CD1c-positive myeloid dendritic cell (primary cell): ENCODE results near the gene RAD23A.
"Not testable (repeated sequence)": the region's sequence is repeated elsewhere in the genome, so short reads cannot be mapped to it uniquely, and the experiment has no call there.

Experiments used
- DNase-seq: peaks from one replicate; pipeline ENCODE4 v3.0.0-alpha.2; 2016; ENCODE audit errors: extremely low spot score

RAD23A gene

GRCh38 chr19:12937927-12938778 lies 7.5 kb upstream of the RAD23A start, which contains the start of gene CALR:
CALR (plus strand) TSS chr19:12938609; CDS start chr19:12938680, 71 bp downstream.
- peak; percentile 100 for DNase-seq

- peak; percentile 57 for DNase-seq
Observed at GRCh38 chr19:12938779-12939601, 6.7 kb upstream of the RAD23A start.

GRCh38 chr19:12939975-12940423 lies 5.7 kb upstream of the RAD23A start:
- DNase-seq, result no peak

- DNase-seq, result no peak
Observed at GRCh38 chr19:12940897-12941296, 4.8 kb upstream of the RAD23A start.

GRCh38 chr19:12943437-12944044 lies 2.1 kb upstream of the RAD23A start:
- DNase-seq, result no peak

GRCh38 chr19:12944104-12944674 lies 1.5 kb upstream of the RAD23A start:
- no peak for DNase-seq

GRCh38 chr19:12946092-12946721 lies 545 bp downstream of the RAD23A start:
- DNase-seq, result peak; percentile 60

GRCh38 chr19:12946731-12947496 lies 1.3 kb downstream of the RAD23A start:
- DNase-seq, result no peak

GRCh38 chr19:12947702-12948611 lies 2.3 kb downstream of the RAD23A start:
- DNase-seq, result no peak

GRCh38 chr19:12948612-12949362 lies 3.1 kb downstream of the RAD23A start:
- DNase-seq, result no peak

GRCh38 chr19:12949363-12950283 lies 4.0 kb downstream of the RAD23A start:
- DNase-seq, result no peak

GRCh38 chr19:12952050-12952449 lies 6.4 kb downstream of the RAD23A start:
- DNase-seq, result not testable (repeated sequence)

GRCh38 chr19:12952488-12953137 lies 7.0 kb downstream of the RAD23A start:
- peak; percentile 84 for DNase-seq

- DNase-seq, result no peak
Observed at GRCh38 chr19:12953138-12953798, 7.6 kb downstream of the RAD23A start.

GRCh38 chr19:12953799-12954611 lies 8.3 kb downstream of the RAD23A start:
- no peak for DNase-seq

GRCh38 chr19:12954612-12954962 lies 8.9 kb downstream of the RAD23A start:
- no peak for DNase-seq
